WI38 (cell line): ENCODE data around the gene PPP6R3.

Experiments used
- H3K4me3 ChIP-seq: 2 replicates; pipeline ENCODE4 v1.5.1; 2011; ENCODE audit warnings: low read depth, mild to moderate bottlenecking, control low read depth, low read length
- TF ChIP-seq, protein P1 (sequence below): IDR thresholded peaks from 2 replicates; pipeline ENCODE4 v1.5.1; 2012; ENCODE audit warnings: low read depth, mild to moderate bottlenecking, control low read depth, low read length

The PPP6R3 gene

GRCh38 chr11:68560216-68560615, 99.7 kb downstream of the PPP6R3 start:
- H3K4me3 ChIP-seq: no peak overlapping the region
- TF ChIP-seq, protein P1, sequence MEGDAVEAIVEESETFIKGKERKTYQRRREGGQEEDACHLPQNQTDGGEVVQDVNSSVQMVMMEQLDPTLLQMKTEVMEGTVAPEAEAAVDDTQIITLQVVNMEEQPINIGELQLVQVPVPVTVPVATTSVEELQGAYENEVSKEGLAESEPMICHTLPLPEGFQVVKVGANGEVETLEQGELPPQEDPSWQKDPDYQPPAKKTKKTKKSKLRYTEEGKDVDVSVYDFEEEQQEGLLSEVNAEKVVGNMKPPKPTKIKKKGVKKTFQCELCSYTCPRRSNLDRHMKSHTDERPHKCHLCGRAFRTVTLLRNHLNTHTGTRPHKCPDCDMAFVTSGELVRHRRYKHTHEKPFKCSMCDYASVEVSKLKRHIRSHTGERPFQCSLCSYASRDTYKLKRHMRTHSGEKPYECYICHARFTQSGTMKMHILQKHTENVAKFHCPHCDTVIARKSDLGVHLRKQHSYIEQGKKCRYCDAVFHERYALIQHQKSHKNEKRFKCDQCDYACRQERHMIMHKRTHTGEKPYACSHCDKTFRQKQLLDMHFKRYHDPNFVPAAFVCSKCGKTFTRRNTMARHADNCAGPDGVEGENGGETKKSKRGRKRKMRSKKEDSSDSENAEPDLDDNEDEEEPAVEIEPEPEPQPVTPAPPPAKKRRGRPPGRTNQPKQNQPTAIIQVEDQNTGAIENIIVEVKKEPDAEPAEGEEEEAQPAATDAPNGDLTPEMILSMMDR: no peak

GRCh38 chr11:68563454-68563853, 102.9 kb downstream of the PPP6R3 start:
- TF ChIP-seq, protein P1: no peak
- H3K4me3 ChIP-seq: no peak overlapping the region

DNA sequence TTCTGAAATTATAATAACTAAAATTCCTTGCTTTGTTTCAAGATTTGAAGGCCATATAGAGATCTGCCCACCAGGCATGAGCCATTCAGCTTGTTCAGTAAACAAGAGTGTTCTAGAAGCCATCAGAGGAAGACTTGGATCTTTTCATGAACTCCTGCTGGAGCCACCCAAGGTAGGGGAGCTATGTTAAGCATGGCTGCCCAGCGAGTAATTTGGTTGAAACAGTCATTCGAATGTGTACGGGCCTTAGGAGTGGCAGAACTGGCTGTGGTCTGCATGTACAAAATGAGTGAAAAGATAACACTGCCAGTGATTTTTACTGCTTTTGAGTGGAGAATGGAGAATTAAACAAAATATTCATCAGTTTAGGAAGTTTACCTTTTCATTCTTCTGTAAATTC, 103.7 kb downstream of the PPP6R3 start:
- H3K4me3 ChIP-seq: no peak overlapping the region
- TF ChIP-seq, protein P1: no peak

DNA sequence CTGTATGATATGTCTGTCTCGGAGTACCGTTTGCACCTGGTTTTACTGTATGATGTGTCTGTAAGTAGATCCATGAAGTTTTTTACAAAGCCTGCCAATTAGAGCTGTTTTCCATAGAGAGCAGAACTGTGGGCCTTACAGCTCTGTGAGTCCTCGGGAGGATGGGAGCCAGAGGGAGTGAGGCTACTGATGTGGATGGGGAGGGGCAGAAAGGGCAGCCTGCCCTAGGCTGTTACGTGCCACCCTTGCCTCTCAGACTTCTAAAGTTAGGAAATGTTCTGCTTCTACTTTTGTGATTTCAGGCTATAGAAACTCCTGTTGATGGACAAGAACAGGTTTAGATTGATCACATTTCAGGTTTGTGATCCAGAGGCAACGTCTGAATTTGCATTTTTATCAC, 105.2 kb downstream of the PPP6R3 start:
- TF ChIP-seq, protein P1: no peak
- no peak overlapping the region for H3K4me3 ChIP-seq

DNA sequence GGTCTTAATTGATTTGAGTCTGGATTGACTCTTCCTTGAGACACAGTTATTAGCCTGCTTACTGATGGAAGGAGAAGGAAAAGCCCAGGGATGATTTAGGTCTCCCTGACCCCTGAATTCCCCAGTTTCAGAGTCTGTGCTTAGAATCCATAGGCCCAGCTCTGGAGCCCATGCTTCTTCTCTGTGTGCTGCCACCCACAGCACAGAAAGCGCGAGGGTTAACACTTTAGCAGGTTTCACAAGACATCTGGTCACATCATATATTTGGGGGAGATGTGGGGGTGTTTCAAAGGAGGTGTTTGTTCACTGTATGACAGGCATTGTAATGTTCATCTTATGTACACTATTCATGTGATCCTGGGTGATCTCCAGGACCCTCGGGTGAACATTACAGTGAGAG, 107.0 kb downstream of the PPP6R3 start:
- TF ChIP-seq, protein P1: no peak
- no peak overlapping the region for H3K4me3 ChIP-seq

DNA sequence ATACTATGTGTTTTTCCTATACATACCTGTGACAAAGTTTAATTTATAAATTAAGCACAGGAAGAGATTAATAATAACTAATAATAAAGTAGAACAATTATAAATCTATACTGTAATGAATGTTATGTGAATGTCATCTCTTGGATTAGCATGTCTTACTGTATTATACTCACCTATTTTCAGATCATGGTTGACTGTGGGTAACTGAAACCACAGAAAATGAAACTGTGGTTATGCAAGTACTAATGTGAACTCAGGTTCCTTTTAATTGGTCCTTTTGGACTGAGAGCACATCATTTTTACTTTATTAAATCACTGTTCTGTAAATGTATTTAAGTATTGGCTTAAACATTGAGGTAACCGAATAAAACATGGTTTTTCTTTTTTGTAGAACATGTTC, 108.8 kb downstream of the PPP6R3 start:
- no peak overlapping the region for H3K4me3 ChIP-seq
- TF ChIP-seq, protein P1: no peak

- TF ChIP-seq, protein P1: no peak
- no peak overlapping the region for H3K4me3 ChIP-seq
These were observed 110.1 kb downstream of the PPP6R3 start for GRCh38 chr11:68570691-68571090.
